ENCODE results near the gene EMC7. TPM values are rescaled to one million over a fixed set of nuclear protein-coding genes. Genes with fewer than 3 reads are reported as not detected.

EMC7 gene
- total and polyA plus RNA-seq, 9 of the 15 experiments (the other 6 are each of a cell fraction or from before 2014, with no cell fraction given) = 25.8 to 92.8 (median 49.7) TPM

GRCh38 chr15:34109797-34110663, 8.4 kb upstream of the EMC7 start:
- WGBS (ENCODE audit: insufficient coverage, low coverage, missing lambda C conversion rate) = 41% methylated on average over 5 of the region's 5 CpGs
- H4K20me1 ChIP-seq (replicated peaks; ENCODE audit: control insufficient read depth, insufficient read depth, low read length) = no peaks in the 10 kb centered on the region
- H3K4me2 ChIP-seq (ENCODE audit: insufficient read depth, low read length) = no peak overlapping the region
- no peaks in the 10 kb centered on the region for H3K4me1 ChIP-seq (replicated peaks in 1 of 2; ENCODE audit: control insufficient read depth in 2 of 2, insufficient read depth in 2 of 2, low read length in 2 of 2)
- peak; percentile 65 for FAIRE-seq
- POLR2A ChIA-PET = interaction anchor here (0.7 to 2.6 kb wide), 8 partner anchors 8 to 257 kb away, joined by 3 to 12 read pairs (median 5); partner anchors contain the start of genes EMC7, LPCAT4 and PGBD4
- no TSS peak for BruUV-seq (replicated peaks)
- H3K9me3 ChIP-seq (replicated peaks; ENCODE audit: control insufficient read depth, insufficient read depth, low read depth, low read length) = no peaks in the 10 kb centered on the region
- no peak overlapping the region for H3K4me3 ChIP-seq
- peak; percentile 83 for ATAC-seq
- peak overlapping the region; percentile 73 for H2AFZ ChIP-seq (ENCODE audit: low read depth, low read length)
- H3K27me3 ChIP-seq (ENCODE audit: control insufficient read depth in 2 of 2, insufficient read depth in 2 of 2, low read length in 2 of 2) = no peaks in the 10 kb centered on the region
- H3K36me3 ChIP-seq (ENCODE audit: control insufficient read depth, insufficient read depth, low read length) = no peaks in the 10 kb centered on the region
- no peaks in the 10 kb centered on the region for H3K79me2 ChIP-seq (ENCODE audit: control insufficient read depth, insufficient read depth, low read length)
- CTCF ChIA-PET (ENCODE audit: low intra/inter-chr PET ratio) = interaction anchor here (0.8 to 2.6 kb wide), 3 partner anchors 48 to 258 kb away, joined by 3 to 18 read pairs (median 4); partner anchors contain the start of gene KATNBL1
- in situ Hi-C loops (cut with MboI) (no loop called here), intact Hi-C loops (cut with micrococcal nuclease) (loop anchor here (1.0 to 2.0 kb wide), 3 partner anchors 45 to 478 kb away; partner anchors contain the start of gene KATNBL1)
- H3K27ac ChIP-seq (ENCODE audit: extremely low read depth, low read depth, low read length) = no peak overlapping the region
- DNase-seq (ENCODE audit: extremely low read depth in 1 of 4, low spot score in 3 of 4) = peak; percentile 28 to 60 (median 36)
- no peaks in the 10 kb centered on the region for H3K9me1 ChIP-seq (ENCODE audit: control insufficient read depth, insufficient read depth, low read length)
- no peak overlapping the region for H3K9ac ChIP-seq (ENCODE audit: insufficient read depth in 1 of 2, low read depth in 2 of 2, low read length in 2 of 2)
- TF ChIP-seq NFE2 (IDR thresholded peaks at IDR 0.05; ENCODE audit: low read depth) (no peak), RAD21 (CRISPR knock-in tag; conservative IDR thresholded peaks at IDR 0.05 in 1 of 2, IDR thresholded peaks at IDR 0.05 in 1 of 2) (peak; percentile 68 to 91), CTCF (IDR thresholded peaks at IDR 0.05 in 2 of 3, conservative IDR thresholded peaks at IDR 0.05 in 1 of 3; ENCODE audit: insufficient read depth in 2 of 3, low read depth in 1 of 3, low read length in 3 of 3) (peak; percentile 65 to 84 (median 73); a peak in 5 of 6 replicates), SAFB2 (IDR thresholded peaks at IDR 0.05; ENCODE audit: borderline replicate concordance, low read depth, low read length, severe bottlenecking) (no peak), MCM7 (IDR thresholded peaks at IDR 0.05) (no peak), ZNF12 (CRISPR knock-in tag; IDR thresholded peaks at IDR 0.05) (no peak), ETS2 (tag; IDR thresholded peaks at IDR 0.05; ENCODE audit: borderline replicate concordance, poor library complexity, severe bottlenecking) (no peak), ATF7 (IDR thresholded peaks at IDR 0.05) (no peak), SMC3 (conservative IDR thresholded peaks at IDR 0.05; ENCODE audit: insufficient read depth, low read depth, low read length) (peak; percentile 57), ZNF146 (CRISPR knock-in tag; IDR thresholded peaks at IDR 0.05; ENCODE audit: unreplicated experiment) (no peak)
- TF ChIP-seq, protein P1, sequence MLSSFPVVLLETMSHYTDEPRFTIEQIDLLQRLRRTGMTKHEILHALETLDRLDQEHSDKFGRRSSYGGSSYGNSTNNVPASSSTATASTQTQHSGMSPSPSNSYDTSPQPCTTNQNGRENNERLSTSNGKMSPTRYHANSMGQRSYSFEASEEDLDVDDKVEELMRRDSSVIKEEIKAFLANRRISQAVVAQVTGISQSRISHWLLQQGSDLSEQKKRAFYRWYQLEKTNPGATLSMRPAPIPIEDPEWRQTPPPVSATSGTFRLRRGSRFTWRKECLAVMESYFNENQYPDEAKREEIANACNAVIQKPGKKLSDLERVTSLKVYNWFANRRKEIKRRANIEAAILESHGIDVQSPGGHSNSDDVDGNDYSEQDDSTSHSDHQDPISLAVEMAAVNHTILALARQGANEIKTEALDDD (IDR thresholded peaks at IDR 0.05) = no peak
- TF ChIP-seq, protein P2, sequence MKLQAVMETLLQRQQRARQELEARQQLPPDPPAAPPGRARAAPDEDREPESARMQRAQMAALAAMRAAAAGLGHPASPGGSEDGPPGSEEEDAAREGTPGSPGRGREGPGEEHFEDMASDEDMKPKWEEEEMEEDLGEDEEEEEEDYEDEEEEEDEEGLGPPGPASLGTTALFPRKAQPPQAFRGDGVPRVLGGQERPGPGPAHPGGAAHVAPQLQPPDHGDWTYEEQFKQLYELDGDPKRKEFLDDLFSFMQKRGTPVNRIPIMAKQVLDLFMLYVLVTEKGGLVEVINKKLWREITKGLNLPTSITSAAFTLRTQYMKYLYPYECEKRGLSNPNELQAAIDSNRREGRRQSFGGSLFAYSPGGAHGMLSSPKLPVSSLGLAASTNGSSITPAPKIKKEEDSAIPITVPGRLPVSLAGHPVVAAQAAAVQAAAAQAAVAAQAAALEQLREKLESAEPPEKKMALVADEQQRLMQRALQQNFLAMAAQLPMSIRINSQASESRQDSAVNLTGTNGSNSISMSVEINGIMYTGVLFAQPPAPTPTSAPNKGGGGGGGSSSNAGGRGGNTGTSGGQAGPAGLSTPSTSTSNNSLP (IDR thresholded peaks at IDR 0.05; ENCODE audit: borderline replicate concordance, low read depth, low read length) = peak; percentile 53; the same call in 1 of the 2 replicates
- TF ChIP-seq, protein P3, sequence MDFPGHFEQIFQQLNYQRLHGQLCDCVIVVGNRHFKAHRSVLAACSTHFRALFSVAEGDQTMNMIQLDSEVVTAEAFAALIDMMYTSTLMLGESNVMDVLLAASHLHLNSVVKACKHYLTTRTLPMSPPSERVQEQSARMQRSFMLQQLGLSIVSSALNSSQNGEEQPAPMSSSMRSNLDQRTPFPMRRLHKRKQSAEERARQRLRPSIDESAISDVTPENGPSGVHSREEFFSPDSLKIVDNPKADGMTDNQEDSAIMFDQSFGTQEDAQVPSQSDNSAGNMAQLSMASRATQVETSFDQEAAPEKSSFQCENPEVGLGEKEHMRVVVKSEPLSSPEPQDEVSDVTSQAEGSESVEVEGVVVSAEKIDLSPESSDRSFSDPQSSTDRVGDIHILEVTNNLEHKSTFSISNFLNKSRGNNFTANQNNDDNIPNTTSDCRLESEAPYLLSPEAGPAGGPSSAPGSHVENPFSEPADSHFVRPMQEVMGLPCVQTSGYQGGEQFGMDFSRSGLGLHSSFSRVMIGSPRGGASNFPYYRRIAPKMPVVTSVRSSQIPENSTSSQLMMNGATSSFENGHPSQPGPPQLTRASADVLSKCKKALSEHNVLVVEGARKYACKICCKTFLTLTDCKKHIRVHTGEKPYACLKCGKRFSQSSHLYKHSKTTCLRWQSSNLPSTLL (IDR thresholded peaks at IDR 0.05) = no peak

Data from K562 (cell line).